ENCODE data around the gene C19orf81.

C19orf81 gene

DNA sequence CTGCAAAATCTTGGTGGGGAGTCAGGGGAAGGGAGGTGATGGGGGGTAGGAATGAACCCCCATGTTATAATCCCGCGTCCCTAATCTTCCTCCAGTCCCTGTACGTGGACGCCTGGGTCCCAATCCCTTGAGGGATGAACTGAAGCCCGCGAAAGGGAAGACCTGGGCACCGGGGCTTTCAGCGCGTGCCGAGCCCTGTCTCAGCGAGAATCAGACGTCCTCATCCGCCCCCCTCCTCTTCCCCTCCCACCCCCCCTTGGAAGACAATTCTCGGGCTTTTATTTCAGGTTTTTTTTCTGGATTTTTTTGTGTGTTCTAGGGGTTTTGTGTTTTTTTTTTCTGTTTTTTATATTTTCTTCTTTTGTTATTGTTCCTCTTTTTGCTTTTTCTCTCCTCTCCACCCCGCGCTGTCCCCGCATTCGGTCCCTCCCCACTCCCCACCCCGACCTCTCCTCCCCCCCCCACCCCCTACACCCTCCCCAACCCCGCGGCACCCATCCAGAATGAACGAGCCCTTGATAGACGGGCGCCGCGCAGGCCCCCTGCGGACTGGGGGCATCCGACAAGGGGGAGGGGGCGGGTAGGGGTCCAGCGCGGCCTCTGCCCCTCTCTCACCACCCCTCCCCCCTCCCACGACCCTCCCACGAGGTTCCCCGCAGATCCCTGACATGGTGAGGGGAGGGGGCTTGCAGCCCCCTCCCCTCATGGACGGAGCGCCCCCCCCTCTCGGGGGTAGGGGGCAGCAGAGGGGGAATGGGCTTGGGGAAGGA is 10.3 kb downstream of the C19orf81 start:
- peak in 2 of 3 experiments; percentile 15 to 19 for DNase-seq

DNA sequence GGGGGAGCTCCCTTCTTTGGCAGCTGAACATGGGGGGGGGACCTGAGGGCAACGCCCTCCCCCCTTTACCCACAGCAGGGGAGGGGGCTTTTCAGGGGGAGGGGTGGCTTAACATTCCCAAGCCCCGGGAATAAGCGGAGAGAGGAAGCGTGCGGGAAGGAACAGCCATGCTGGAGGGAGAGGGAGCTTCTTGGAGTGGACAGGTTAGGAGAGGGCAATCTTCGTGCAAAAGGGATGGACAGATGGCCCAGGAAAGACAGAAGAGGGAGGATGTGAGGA is 10.8 kb downstream of the C19orf81 start:
- DNase-seq, result no peak

DNA sequence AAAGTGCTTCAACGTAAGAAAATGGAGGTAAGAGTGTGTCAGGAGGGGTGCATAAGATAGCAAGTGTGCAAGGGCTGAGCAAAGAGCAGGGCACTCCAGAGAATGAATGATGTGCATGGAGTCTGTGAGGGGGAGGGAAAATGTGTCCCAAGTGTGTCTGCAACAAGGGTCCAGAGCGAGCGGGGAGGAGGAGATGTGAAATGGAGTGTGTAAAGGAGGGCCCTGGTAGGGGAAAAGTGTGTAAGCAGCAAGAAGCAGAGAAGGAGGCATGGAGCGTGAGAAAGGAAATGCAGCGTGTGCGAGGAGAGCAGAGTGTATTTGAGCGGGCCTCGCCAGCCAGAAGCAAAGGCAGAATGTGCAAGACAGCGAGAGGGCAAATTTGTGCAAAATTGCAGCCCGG is 11.8 kb downstream of the C19orf81 start:
- no peak for DNase-seq

DNA sequence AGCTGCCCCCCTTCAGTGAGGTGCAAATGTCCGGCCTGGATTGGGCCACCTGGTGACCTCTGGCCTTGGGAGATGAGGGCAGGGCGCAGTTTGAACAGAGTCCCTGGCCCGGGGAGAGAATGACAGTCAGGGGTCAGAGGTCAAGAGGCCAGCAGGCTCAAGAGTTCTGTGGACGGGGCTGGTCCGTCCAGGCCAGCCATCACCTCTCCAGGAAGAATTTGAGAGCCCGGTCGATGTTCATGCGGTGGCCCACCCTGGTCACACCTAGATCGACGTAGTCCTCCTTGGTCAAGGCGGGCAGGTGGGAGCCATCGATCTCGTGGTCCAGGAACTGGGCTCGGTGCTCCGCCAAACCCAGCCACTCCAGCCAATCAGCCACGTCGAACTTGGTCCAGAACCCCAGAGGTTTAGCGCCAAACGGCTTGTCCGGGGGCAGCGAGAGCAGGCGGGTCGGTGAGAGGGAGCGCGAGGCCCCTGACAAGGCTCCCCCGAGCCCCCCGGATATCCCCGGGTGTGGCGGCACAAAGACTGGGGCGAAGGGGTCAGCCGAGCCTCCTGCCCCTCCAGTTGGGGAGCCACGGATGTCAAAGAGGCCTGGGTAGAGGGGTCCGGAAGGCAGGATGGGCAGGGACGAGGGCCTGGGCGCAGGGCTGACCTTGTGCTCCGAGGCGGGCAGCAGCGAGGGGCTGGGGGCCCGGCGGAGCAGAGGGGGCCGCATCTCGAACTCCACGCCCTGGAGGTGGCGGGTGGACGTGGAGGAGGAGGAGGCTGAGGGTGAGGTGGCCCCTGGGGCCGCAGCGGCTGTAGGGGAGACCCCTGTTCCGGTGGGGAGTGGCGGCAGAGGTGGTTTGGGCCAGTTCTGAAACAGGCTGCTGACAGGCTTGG is 12.8 kb downstream of the C19orf81 start:
- no peak for DNase-seq

DNA sequence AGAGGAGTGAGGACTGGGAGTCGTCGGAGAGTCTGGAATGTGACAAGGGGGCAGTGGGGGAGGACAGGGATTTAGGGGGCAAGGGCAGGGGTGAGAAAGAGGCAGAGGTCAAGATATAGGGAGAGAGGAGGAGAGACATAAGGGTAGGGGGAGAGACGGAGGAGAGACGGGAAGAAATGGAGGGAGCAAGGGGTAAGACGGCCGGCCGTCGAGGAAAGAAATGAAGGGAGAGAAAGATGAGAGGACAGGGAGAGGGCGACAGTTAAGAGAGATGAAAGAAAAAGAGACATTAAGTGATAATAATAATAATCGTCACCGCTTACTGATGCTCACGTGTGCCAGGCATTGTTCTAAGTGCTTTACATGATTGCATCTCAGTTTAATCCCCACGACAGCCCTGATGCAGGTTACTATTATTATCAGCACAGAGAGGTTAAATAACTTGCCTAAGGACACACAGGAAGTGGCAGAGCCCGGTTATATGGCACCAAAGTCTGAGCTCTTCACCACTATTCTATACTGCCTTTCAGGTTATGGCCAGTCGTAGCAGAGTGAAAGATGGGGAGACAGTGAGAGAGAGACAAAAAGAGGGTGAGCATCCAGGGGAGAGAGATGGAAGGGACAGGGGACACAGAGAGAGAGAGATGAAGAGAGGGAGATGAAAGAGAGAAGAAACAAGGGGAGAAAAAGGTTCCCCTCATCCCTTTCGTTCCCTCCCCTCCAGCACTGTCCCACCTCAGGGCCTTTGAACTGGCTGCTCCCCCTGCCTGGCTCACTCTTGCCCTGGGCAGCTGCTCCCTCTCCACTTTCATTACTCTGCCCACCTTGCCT is 13.6 kb downstream of the C19orf81 start:
- no peak for DNase-seq

DNA sequence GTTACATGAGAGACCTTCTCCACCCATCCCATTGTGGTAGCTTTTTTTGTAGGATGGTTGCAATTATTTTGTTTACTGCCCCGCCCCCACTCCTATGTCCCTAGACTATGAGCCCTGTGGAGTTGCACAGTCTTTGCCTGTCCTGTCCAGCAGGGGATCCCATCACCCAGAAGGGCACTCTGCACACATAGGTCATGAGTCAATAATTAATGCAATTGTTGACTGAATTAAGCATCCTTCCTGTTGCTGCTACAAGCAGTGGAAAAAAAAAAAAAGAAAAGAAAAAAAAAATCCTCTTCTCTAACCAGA is 14.2 kb downstream of the C19orf81 start:
- DNase-seq, result peak in 2 of 3 experiments; percentile 33 to 65

DNA sequence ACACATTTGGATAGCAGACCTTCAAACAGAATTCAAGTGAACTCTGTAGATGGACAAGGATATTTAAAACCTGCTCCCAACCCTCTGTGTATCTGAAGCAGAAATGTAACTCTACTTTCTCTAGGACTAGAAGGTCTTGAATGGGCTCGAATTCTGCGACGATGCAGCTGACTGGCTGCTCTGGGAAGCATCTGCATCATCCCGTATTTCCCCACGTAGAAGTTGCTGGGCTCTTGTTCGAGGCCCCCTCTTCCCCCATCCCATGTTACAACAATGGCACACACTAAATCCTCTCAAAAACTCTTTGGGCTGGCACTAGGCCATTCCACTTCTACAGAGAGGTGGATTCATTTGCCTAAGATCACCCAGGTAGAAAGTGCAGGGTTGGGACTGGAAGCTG is 15.0 kb downstream of the C19orf81 start:
- no peak for DNase-seq

DNA sequence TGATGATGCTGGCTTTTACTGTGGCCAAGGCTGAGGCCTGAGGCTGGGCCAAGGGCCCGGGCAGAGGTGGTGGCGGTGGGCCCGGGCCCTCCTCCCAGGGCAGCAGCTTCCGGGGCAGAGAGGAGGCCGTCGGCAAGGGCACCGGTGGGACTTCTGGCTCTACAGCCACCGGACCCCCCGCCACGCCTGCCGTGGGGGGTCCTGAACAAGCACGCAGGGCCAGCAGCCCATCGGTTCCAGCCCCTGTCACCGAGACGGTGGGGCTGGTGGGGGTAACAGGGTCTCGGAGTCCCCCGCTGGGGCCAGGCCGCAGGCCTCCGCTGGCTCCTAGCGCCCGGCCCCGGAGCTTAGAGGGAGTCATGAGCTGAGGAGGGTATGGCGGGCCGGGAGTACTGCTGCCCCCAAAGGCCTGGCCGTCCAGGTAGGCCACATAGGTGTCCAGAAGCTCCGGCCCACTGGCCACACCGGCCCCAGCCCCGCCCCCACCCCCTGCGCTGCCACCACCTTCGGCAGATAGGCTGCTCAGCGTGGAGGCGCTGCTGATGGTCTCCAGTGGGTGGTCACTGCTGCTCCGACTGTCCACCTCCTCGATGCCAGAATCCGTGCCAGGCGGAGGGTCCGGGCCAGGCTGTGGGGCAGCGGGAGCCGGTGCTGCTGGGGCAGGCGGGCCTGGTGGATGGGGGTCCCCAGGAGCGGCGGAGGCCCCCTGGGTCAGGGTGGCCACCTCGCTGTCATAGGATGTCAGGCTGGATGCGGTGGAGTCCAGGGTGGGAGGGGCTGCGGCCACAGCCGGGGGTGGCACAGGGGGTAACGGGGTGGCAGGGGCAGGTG is 17.3 kb downstream of the C19orf81 start:
- DNase-seq, result no peak

DNA sequence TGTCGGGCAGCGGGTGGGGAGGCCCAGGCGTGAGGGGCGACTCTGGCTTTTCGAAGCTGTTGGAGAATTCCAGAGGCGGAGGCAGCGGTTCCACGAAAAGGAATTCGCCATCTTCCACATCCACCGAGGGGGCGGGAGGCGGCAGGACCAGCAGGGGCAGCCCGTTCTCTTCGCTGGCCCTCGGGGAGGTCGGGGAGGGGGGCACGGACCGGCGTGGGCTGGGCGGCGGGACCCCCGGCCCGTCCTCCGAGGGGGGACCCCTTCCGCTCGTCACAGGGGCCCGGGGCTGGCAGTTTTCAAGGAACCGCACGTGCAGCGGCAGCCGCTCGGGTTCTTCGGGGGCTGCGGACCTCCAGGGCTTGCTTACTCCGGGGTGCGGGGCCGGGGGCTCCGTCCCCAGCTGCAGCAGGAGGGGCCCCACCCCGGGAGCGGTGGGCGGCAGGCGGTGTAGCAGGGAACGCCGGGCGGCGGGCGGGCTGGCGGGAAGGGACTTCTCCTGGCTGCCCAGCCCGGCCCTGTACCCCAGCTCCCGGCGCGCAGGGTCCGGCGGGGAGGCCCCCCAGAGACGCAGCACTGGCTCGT is 18.0 kb downstream of the C19orf81 start:
- DNase-seq, result no peak

DNA sequence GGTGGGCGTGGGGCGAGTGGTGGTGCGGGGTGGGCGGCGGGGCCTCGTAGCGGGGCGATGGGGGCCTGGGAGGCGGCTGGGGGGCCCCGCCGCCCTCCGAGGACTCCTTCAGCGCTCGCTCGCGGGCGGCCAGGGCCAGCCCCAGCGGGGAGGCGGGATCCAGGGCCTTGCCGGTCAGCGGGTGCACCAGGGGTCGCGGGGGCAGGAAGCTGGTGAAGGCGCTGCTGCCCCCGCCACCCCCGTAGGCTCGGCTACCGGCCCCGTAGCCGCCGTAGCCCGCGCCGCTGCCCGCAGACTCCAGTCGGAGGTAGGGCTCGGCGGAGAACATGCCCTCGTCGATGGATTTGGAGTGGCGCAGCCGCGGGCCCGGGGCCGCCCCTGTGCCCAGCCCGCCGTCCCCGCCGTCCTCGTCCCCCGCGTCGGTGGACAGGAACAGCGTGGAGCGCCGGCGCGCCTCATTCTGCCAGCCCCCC is 18.6 kb downstream of the C19orf81 start:
- DNase-seq, result no peak

DNA sequence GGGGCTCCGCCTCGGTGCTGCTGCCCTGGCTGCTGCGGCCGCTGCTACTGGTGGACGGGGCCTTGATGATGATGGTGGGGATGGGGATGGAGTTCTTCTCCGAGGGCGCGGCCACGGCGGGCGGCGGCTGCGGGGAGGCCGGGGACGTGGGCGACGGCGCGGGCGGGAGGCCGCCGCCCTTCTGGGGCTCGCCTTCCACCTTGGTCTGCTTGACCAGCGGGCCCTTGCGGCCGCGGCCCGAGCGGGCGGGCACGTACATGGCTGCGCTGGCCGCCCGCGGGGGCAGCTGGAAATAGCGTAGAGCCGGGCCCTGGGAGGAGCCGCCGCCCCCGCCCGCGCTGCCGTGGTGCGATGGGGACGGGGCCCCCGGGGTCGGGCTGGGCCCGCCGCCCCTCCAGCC is 19.2 kb downstream of the C19orf81 start:
- no peak for DNase-seq

GRCh38 chr19:50668879-50669278 is 19.6 kb downstream of the C19orf81 start:
- DNase-seq, result no peak

DNA sequence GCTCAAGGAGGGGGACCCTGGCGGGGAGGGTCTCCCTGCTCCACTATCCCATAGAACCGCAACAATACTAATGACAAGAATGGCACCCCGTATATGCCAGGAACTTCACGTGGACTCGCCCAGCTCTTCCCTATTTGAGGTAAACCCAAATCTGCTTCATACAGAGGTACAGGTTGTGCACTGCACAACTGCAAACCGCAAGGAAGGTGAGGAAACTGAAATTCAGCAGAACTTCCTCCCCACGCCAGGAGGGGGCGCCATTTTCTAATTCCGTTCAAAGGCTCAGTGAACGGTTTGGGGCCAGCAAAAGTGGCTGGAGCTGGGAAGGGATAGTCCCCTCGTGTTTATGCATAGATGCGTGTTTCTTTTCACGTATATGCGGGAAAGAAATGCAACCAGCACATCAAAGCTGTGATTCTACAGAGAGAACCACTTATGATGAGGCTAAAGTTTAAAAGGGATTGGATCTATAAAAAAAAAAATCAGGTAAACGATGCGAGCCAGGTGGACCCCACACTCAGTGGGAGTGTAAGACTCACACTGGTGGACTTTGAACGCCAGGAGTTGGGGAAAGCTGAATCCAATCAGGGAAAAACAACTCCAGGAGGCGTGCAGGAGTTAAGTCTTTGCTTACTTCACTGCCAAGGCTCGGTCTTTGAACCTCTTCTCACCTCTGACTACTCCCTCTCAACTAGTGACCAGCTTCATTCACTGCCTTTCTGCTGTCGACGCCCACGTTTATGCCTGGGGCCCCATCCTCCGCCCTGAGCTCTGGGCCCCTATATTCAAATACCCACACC is 20.3 kb downstream of the C19orf81 start:
- peak; percentile 7 to 50 (median 16) for DNase-seq

- DNase-seq, result no peak
These were observed 20.8 kb downstream of the C19orf81 start for GRCh38 chr19:50670102-50670380.

- DNase-seq, result no peak
These were observed 23.9 kb downstream of the C19orf81 start for GRCh38 chr19:50673118-50673517.

- DNase-seq, result no peak
These were observed 27.5 kb downstream of the C19orf81 start for GRCh38 chr19:50676625-50677197.

DNA sequence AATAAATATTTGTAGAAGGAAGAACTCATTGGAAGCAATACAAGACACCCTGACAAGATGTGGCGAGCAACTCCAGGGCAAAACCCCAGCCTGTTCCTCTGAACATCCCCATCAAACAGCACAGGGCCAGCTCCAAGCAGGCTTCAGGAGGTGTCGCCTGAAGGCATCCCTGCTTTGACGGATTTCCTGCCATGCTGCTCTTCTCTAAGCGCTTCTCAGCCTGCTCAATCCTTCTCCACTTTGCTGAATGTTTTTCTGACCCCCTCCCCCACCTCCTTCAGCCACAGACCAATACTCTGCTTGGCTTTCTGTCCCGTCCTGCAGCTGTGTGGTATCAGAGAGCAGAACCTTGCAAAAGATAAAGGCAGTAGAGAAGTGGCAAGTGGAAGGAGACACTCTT is 28.4 kb downstream of the C19orf81 start:
- DNase-seq, result no peak

- DNase-seq, result no peak
These were observed 29.1 kb downstream of the C19orf81 start for GRCh38 chr19:50678323-50678722.

DNA sequence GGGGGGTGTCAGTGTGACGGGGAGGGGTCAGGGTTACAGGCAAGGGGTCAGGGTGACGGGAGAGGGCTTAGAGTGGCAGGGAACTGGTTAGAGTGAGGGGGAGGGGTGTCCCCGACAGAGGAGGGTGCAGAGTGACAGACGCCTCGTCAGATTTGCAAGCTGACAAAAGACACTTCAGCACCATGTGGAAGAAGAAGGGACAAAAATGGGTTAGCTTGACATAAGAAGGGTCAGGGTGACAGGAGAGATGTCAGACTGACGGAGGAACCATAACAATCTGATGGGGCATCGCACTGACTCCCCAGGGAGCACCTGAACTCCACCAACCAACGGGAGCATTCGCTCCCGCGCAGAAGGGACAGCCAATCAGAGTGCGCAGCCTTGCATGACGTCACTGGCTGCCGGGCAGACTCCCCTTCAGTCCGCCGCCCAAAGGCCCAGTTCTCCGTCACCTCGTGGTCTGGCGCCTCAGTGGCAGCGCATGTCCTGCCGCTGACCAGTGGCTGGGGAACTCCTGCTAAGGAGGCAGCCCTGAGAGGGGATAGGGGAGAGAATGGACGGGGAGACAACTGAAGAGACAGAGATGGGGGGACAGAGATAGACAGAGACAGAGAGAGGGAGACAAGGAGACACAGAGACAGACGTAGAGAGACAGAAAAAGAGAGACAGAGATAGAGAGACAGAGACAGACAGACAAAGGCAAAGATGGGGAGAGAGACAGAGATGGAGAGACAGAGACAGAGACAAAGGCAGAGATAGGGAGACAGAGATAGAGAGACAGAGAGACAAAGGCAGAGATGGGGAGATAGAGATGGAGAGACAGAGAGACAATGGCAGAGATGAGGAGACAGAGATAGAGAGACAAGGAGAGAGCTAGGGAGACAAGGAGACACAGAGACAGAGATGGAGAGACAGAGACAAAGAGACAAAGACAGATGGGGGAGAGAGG is 30.2 kb downstream of the C19orf81 start:
- DNase-seq, result peak; percentile 4 to 48 (median 34)

Data from NCI-H1417 (cell line).